VCaP (cell line): ENCODE results near the gene CCDC57.

ENCODE experiments used
- H3K27ac ChIP-seq: fragments of 450-650 bp; 2 replicates; pipeline ENCODE4 v1.5.1; 2017
- CTCF ChIP-seq: fragments of 450-650 bp; conservative IDR thresholded peaks from 2 replicates; pipeline ENCODE4 v1.5.1; 2017; ENCODE audit warnings: mild to moderate bottlenecking, moderate library complexity

CCDC57 gene

DNA sequence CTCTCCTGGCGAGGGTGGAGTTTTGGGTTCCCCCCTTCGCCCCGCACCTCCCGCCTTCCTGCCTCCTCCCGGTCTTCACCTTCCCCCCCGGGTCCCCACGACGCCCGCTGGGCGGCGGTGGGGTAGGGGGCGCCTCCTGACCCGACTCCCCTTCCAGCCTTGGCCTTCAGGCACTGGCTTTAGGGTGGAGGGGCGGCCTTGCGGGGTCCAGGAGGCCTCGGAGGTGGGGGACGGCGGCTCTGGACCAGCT, 18.6 kb upstream of the CCDC57 start:
- peak overlapping the region; percentile 92 for H3K27ac ChIP-seq

DNA sequence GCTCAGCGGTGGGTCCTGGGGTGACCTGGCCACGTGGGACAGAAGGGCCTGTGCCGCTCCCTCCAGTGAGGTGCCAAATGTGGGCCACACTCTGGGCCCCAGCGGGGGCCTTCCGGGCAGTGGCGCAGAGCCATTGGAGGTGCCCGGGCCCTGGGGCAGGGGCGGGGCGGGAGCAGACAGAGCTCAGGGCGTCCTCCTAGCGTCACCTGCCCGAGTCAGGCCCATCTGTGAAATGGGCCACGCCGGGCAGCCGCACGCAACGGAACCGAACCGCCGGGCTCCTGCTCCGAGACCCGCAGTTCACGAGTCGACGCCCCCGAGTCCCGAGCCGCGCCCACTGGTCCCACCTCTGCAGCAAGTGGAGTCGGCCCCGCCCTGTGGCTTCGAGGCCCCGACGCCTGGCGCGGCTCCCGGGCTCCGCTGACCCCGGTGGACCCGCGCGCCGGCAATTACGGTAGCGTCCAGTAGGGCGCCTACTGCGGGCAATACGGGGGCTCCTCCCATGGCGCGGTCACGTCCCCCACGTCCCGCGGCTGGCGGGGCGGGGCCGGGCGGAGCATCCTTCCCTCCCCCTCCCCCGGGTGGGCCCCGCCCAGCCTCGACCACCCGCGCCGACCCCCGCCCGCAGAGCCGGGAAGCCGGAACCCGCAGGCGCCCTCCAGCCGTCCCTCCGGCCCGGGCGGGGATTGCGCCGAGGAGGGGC, 18.1 kb upstream of the CCDC57 start:
- H3K27ac ChIP-seq: peak overlapping the region; percentile 92
- TF ChIP-seq CTCF: peak; percentile 56

More for the DNA sequence above, 18.6 kb upstream of the CCDC57 start:
- TF ChIP-seq CTCF: no peak; the same call in 1 of the 2 replicates

- TF ChIP-seq CTCF: no peak
- H3K27ac ChIP-seq: peak overlapping the region; percentile 92; the same call in 1 of the 2 replicates
Observed at GRCh38 chr17:82229698-82230608, 17.3 kb upstream of the CCDC57 start.

DNA sequence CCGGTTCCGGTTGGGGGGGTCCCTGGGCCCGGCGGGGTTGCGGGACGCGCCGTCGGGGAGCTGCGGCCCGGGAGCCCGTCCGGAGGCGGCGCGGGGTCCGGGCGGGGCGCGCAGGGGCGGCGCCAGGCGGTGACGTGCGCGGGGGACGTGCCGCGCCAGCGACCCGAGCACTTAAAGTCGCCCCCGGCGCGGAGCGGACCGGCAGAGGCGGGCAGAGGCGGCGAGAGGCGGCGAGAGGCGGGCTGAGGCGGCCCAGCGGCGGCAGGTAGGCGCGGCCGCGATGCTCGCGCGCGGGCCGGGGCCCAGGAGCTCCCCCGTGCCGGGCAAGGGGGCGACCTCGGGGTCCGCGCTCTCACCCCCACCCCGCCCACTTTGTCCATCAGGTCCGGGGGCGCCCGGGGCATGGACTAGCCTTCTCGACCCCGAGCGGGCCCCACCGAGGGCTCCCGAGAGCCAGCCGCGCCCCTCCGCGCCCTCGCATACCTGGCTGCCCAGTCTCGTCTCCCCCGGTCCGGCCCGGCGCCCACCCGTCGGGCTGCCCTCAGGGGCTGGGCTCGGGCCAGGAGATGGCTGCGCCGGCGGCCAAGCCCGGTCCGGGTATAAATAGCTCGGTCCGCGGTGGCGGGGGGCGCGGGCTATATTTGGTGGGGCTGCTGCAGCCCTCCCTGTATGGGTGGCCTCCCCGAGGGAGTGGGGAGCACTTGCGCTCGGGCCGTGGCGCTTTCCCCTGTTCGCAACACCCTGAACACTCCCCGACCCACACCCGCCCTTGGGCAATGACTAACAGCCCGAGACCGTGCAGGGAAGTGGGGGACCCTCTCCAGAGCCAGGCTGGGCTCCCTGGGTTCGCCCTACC, 16.4 kb upstream of the CCDC57 start, which contains the start of gene SLC16A3:
TSS of gene SLC16A3 (plus strand) at position 201 of the 856 bp plus-strand sequence. CDS start 6,967 bp downstream, outside the sequence.
- H3K27ac ChIP-seq: peak within 1 kb of the TSS; percentile 42; the same call in 1 of the 2 replicates
- TF ChIP-seq CTCF: no peak

GRCh38 chr17:82228278-82228841, 15.7 kb upstream of the CCDC57 start:
- peak overlapping the region; percentile 42; the same call in 1 of the 2 replicates for H3K27ac ChIP-seq
- no peak for TF ChIP-seq CTCF

DNA sequence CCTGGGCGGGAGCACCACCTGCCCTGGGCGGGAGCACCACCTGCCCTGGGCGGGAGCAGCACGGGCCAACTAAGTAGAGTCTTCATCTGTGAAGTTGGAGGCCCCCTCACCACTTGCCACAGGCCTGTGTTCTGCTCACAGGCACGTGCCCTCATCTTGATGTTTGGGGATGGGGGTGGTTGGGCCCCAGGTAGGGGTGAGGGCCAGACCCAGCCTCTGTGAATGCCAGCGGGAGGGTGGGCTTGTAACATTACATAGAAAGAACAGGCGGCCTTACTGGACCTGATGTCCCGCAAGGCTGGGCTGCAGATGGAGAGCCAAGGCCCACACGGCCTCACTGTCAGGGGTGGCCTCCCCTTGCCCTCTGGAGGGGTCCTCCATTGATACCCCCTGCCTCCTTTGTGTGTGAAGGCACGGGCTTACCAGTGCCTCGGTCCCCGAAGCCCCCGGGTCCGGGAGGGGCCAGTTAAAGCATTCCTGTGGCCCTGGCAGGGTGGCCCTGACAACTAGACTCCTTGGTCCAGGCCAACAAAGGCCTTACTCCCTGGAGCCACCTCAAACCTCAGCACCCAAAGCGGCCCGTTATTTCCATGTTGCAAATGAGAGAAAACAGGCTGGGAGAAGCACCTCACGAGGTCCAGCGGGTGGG, 15.1 kb upstream of the CCDC57 start:
- H3K27ac ChIP-seq: no peak overlapping the region
- no peak for TF ChIP-seq CTCF
